GM23338 (cell line): Measurements from ENCODE around the gene PPCDC. TPM values are rescaled to one million over a fixed set of nuclear protein-coding genes. Genes with fewer than 3 reads are reported as not detected.

Experiments
- ATAC-seq: fragments of 200-7000 bp; cut with Tn5 transposase; 3 replicates; pipeline ENCODE4 v1.9.1; 2020
- DNase-seq: peaks from one replicate; pipeline ENCODE4 v3.0.0-alpha.2; 2015; ENCODE audit warnings: low spot score
- H2AFZ ChIP-seq: fragments of 200-600 bp; sonication (generic); 2 replicates; pipeline ENCODE4 v1.8.0; 2016; ENCODE audit warnings: antibody characterized with exemption, mild to moderate bottlenecking, moderate library complexity
- H3F3A ChIP-seq: fragments of 200-600 bp; sonication (generic); replicated peaks from 2 replicates; pipeline ENCODE4 v1.8.0; 2017; ENCODE audit warnings: antibody characterized with exemption, mixed run types, low read depth
- H3K27ac ChIP-seq: fragments of 200-600 bp; sonication (generic); 2 replicates; pipeline ENCODE4 v1.6.1; 2016; ENCODE audit warnings: low read depth
- H3K27me3 ChIP-seq: fragments of 200-600 bp; sonication (generic); 2 replicates; pipeline ENCODE4 v1.8.0; 2016; ENCODE audit warnings: mild to moderate bottlenecking, mixed run types, moderate library complexity; ENCODE audit not compliant: insufficient read depth
- H3K36me3 ChIP-seq: fragments of 200-600 bp; sonication (generic); 2 replicates; pipeline ENCODE4 v1.8.0; 2016; ENCODE audit warnings: mild to moderate bottlenecking; ENCODE audit not compliant: insufficient read depth
- H3K4me1 ChIP-seq: fragments of 200-600 bp; sonication (generic); 2 replicates; pipeline ENCODE4 v1.8.0; 2016; ENCODE audit warnings: mild to moderate bottlenecking, moderate library complexity; ENCODE audit not compliant: insufficient read depth
- H3K4me2 ChIP-seq: fragments of 200-600 bp; sonication (generic); 2 replicates; pipeline ENCODE4 v1.7.1; 2017; ENCODE audit warnings: mixed run types
- H3K4me3 ChIP-seq: fragments of 200-600 bp; sonication (generic); 2 replicates; pipeline ENCODE4 v1.6.1; 2016; ENCODE audit warnings: mixed run types
- H3K79me2 ChIP-seq: fragments of 200-600 bp; sonication (generic); replicated peaks from 2 replicates; pipeline ENCODE4 v1.8.0; 2017; ENCODE audit warnings: mild to moderate bottlenecking; ENCODE audit not compliant: insufficient read depth
- H3K9me2 ChIP-seq: fragments of 200-600 bp; sonication (generic); 2 replicates; pipeline ENCODE4 v1.8.0; 2017; ENCODE audit not compliant: insufficient read depth
- H4K20me1 ChIP-seq: fragments of 200-600 bp; sonication (generic); replicated peaks from 2 replicates; pipeline ENCODE4 v1.8.0; 2017; ENCODE audit warnings: mild to moderate bottlenecking; ENCODE audit not compliant: insufficient read depth
- H3K27ac Mint-ChIP-seq: 2 replicates; pipeline ENCODE4 v1.8.0; 2020; ENCODE audit warnings: inconsistent platforms, mild to moderate bottlenecking, moderate library complexity, mixed read lengths
- H3K27me3 Mint-ChIP-seq: 3 replicates; pipeline ENCODE4 v1.8.0; 2022; ENCODE audit warnings: low read depth, mild to moderate bottlenecking, moderate library complexity, mixed read lengths, inconsistent platforms; ENCODE audit not compliant: insufficient read depth, poor library complexity
- H3K36me3 Mint-ChIP-seq: 3 replicates; pipeline ENCODE4 v1.8.0; 2021; ENCODE audit warnings: low read depth, mild to moderate bottlenecking, inconsistent platforms, moderate library complexity, mixed read lengths
- H3K4me1 Mint-ChIP-seq: 3 replicates; pipeline ENCODE4 v1.8.0; 2020; ENCODE audit warnings: mild to moderate bottlenecking, inconsistent platforms, mixed read lengths
- H3K4me3 Mint-ChIP-seq: 3 replicates; pipeline ENCODE4 v1.8.0; 2021; ENCODE audit warnings: moderate library complexity, mild to moderate bottlenecking, inconsistent platforms, mixed read lengths
- H3K9me3 Mint-ChIP-seq: 3 replicates; pipeline ENCODE4 v1.8.0; 2020; ENCODE audit warnings: moderate library complexity, mild to moderate bottlenecking, inconsistent platforms, mixed read lengths
- CREB1 ChIP-seq: fragments of 250-450 bp; sonication (Bioruptor Pico); IDR thresholded peaks from 2 replicates; pipeline ENCODE4 v1.5.0; 2020; ENCODE audit warnings: low read depth, mild to moderate bottlenecking, moderate library complexity
- EZH2 ChIP-seq: fragments of 200-600 bp; sonication (generic); IDR thresholded peaks from one replicate; pipeline ENCODE4 v1.8.0; 2017; ENCODE audit warnings: antibody characterized with exemption, mild to moderate bottlenecking, low read depth; ENCODE audit not compliant: unreplicated experiment
- EZH2phosphoT487 ChIP-seq: fragments of 200-600 bp; sonication (generic); IDR thresholded peaks from one replicate; pipeline ENCODE4 v1.8.1; 2018; ENCODE audit warnings: antibody characterized with exemption; ENCODE audit not compliant: unreplicated experiment
- JUNB ChIP-seq: IDR thresholded peaks from one replicate; pipeline ENCODE4 v1.6.1; 2016; ENCODE audit warnings: antibody characterized with exemption; ENCODE audit not compliant: unreplicated experiment
- POLR2AphosphoS5 ChIP-seq: IDR thresholded peaks from 2 replicates; pipeline ENCODE4 v1.6.1; 2016; ENCODE audit warnings: antibody characterized with exemption, low read depth
- STAT1 ChIP-seq: IDR thresholded peaks from one replicate; pipeline ENCODE4 v1.6.1; 2016; ENCODE audit warnings: antibody characterized with exemption; ENCODE audit not compliant: unreplicated experiment
- ZNF331 ChIP-seq: fragments of 250-450 bp; sonication (Bioruptor Pico); IDR thresholded peaks from 2 replicates; pipeline ENCODE4 v1.5.0; 2020; ENCODE audit warnings: low read depth, mild to moderate bottlenecking, moderate library complexity
- polyA plus RNA-seq: library from polyadenylated mRNA; unstranded; fragments of >200 nt; fragmentation: Nextera tagmentation; extraction: Ambion mirVana; gene quantifications from 2 replicates; pipeline ENCODE4 v1.2.1, GENCODE V29; 2016
- total RNA-seq: library from RNA; depleted of rRNA; stranded (reverse); fragments of >200 nt; shearing (Covaris generic); gene quantifications from 2 replicates; pipeline ENCODE4 v1.2.3, GENCODE V29; 2014
- TF ChIP-seq, protein P1 (sequence below): fragments of 250-450 bp; sonication (Bioruptor Pico); IDR thresholded peaks from 2 replicates; pipeline ENCODE4 v1.5.0; 2020; ENCODE audit warnings: mild to moderate bottlenecking, moderate library complexity
- TF ChIP-seq, protein P2 (sequence below): IDR thresholded peaks from 2 replicates; pipeline ENCODE4 v1.6.1; 2016; ENCODE audit warnings: antibody characterized with exemption

The PPCDC gene
- total and polyA plus RNA-seq, 2 experiments from 2014 or later: 17.8 to 40.2 TPM

DNA sequence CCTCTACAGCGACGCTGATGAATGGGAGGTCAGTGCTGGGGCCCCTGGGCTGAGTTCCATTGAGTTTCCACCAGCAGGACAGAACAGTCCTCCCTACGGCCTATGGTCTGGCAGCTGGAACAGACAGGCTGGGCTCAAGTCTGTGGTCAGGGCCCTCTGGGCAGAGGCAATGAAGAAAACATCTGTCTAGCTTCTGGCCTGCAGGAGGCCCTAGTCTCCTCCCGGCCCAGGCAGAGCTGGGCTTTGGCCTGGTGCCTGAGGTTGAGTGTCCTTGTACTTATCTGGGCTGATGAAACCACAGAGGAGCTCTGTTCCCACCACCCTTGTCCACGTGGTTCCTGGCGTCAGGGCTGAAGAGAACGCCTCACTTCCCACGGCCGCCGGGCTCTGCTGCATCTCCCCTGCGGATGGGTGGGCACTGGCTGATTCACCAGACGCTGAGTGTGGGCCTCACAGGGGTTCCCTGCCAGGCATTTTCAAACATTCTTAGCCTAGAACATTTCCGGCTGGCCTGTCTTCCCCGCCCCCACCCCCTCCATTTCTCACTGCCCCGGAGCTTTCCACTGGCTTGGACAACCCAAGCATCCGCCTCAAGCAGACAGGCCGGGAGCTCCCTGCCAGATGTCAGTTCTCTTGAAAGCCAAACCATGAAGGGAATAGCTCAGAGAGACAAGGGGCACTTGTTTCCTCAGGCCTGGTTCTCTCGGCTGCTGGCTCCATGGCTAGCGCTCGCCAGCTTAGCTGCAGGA lies 20.3 kb downstream of the PPCDC start (continued):
- TF ChIP-seq, protein P1, sequence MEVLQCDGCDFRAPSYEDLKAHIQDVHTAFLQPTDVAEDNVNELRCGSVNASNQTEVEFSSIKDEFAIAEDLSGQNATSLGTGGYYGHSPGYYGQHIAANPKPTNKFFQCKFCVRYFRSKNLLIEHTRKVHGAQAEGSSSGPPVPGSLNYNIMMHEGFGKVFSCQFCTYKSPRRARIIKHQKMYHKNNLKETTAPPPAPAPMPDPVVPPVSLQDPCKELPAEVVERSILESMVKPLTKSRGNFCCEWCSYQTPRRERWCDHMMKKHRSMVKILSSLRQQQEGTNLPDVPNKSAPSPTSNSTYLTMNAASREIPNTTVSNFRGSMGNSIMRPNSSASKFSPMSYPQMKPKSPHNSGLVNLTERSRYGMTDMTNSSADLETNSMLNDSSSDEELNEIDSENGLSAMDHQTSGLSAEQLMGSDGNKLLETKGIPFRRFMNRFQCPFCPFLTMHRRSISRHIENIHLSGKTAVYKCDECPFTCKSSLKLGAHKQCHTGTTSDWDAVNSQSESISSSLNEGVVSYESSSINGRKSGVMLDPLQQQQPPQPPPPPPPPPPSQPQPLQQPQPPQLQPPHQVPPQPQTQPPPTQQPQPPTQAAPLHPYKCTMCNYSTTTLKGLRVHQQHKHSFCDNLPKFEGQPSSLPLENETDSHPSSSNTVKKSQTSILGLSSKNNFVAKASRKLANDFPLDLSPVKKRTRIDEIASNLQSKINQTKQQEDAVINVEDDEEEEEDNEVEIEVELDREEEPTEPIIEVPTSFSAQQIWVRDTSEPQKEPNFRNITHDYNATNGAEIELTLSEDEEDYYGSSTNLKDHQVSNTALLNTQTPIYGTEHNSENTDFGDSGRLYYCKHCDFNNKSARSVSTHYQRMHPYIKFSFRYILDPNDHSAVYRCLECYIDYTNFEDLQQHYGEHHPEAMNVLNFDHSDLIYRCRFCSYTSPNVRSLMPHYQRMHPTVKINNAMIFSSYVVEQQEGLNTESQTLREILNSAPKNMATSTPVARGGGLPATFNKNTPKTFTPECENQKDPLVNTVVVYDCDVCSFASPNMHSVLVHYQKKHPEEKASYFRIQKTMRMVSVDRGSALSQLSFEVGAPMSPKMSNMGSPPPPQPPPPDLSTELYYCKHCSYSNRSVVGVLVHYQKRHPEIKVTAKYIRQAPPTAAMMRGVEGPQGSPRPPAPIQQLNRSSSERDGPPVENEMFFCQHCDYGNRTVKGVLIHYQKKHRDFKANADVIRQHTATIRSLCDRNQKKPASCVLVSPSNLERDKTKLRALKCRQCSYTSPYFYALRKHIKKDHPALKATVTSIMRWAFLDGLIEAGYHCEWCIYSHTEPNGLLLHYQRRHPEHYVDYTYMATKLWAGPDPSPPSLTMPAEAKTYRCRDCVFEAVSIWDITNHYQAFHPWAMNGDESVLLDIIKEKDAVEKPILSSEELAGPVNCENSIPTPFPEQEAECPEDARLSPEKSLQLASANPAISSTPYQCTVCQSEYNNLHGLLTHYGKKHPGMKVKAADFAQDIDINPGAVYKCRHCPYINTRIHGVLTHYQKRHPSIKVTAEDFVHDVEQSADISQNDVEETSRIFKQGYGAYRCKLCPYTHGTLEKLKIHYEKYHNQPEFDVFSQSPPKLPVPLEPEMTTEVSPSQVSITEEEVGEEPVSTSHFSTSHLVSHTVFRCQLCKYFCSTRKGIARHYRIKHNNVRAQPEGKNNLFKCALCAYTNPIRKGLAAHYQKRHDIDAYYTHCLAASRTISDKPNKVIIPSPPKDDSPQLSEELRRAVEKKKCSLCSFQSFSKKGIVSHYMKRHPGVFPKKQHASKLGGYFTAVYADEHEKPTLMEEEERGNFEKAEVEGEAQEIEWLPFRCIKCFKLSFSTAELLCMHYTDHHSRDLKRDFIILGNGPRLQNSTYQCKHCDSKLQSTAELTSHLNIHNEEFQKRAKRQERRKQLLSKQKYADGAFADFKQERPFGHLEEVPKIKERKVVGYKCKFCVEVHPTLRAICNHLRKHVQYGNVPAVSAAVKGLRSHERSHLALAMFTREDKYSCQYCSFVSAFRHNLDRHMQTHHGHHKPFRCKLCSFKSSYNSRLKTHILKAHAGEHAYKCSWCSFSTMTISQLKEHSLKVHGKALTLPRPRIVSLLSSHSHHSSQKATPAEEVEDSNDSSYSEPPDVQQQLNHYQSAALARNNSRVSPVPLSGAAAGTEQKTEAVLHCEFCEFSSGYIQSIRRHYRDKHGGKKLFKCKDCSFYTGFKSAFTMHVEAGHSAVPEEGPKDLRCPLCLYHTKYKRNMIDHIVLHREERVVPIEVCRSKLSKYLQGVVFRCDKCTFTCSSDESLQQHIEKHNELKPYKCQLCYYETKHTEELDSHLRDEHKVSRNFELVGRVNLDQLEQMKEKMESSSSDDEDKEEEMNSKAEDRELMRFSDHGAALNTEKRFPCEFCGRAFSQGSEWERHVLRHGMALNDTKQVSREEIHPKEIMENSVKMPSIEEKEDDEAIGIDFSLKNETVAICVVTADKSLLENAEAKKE (CRISPR knock-in tag): no peak

DNA sequence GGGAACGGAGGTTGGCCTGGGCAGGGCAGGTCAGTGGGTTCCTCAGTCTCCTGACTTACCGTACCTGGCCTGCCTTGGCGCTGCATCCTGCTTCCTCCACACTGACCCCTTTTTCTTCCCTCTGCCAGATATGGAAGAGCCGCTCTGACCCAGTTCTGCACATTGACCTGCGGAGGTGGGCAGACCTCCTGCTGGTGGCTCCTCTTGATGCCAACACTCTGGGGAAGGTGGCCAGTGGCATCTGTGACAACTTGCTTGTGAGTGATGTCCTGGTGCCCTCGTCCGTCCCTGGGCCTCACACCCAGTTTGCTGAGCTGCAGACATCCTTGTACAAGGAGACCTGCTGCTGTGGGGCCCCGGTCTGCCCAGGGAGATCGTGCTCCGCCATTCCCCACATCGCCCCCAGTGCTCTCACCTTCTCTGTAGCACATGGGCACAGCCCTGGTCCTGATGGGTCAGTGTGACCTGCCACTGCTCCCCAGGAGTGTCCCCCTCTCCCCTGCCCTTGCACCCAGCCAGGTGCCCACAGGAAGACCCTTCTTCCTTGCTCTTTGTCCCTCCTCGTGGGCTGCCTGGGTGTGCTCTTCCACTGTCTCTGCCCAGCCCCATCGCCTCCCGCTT lies 21.0 kb downstream of the PPCDC start:
- peaks cover 4% of the 10 kb centered on the region for H3K27me3 Mint-ChIP-seq
- no peaks in the 10 kb centered on the region; the same call in 2 of the 3 replicates for H3K36me3 Mint-ChIP-seq
- no peak overlapping the region for H3K4me2 ChIP-seq
- no peaks in the 10 kb centered on the region; the same call in 1 of the 2 replicates for H3K79me2 ChIP-seq
- DNase-seq (no peak), ATAC-seq (no peak)
- H3K36me3 ChIP-seq: no peaks in the 10 kb centered on the region
- no peaks in the 10 kb centered on the region for H3F3A ChIP-seq
- H3K4me3 ChIP-seq: no peak overlapping the region
- no peak overlapping the region for H3K4me3 Mint-ChIP-seq
- no peak for TF ChIP-seq JUNB
- no peak for TF ChIP-seq EZH2phosphoT487
- TF ChIP-seq POLR2AphosphoS5: no peak
- no peak for TF ChIP-seq CREB1 (CRISPR knock-in tag)
- TF ChIP-seq STAT1: no peak
- no peak for TF ChIP-seq ZNF331 (CRISPR knock-in tag)
- TF ChIP-seq, protein P2, sequence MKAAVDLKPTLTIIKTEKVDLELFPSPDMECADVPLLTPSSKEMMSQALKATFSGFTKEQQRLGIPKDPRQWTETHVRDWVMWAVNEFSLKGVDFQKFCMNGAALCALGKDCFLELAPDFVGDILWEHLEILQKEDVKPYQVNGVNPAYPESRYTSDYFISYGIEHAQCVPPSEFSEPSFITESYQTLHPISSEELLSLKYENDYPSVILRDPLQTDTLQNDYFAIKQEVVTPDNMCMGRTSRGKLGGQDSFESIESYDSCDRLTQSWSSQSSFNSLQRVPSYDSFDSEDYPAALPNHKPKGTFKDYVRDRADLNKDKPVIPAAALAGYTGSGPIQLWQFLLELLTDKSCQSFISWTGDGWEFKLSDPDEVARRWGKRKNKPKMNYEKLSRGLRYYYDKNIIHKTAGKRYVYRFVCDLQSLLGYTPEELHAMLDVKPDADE: no peak
- no peak for TF ChIP-seq EZH2
- H3K27ac Mint-ChIP-seq: no peak overlapping the region
- H3K9me2 ChIP-seq: no peaks in the 10 kb centered on the region
- H3K27ac ChIP-seq: no peak overlapping the region
- H3K27me3 ChIP-seq: no peaks in the 10 kb centered on the region
- peaks cover 7% of the 10 kb centered on the region for H3K4me1 ChIP-seq
- no peaks in the 10 kb centered on the region for H3K9me3 Mint-ChIP-seq
- H2AFZ ChIP-seq: no peak overlapping the region
- H4K20me1 ChIP-seq: no peaks in the 10 kb centered on the region; the same call in 1 of the 2 replicates
- peaks cover 23% of the 10 kb centered on the region for H3K4me1 Mint-ChIP-seq
